GM19035 (cell line): ENCODE measurements around the gene TRAPPC6A.

Experiments used
- ATAC-seq: cut with Tn5 transposase; IDR thresholded peaks from one replicate; pipeline ENCODE4 v1.9.1; 2021; ENCODE audit not compliant: unreplicated experiment

TRAPPC6A gene

GRCh38 chr19:45186509-45187334 lies 8.7 kb upstream of the TRAPPC6A start:
- no peak for ATAC-seq

GRCh38 chr19:45184115-45184514 lies 6.1 kb upstream of the TRAPPC6A start:
- ATAC-seq: no peak

GRCh38 chr19:45182758-45183157 lies 4.7 kb upstream of the TRAPPC6A start:
- ATAC-seq: no peak

GRCh38 chr19:45180936-45181335 lies 2.9 kb upstream of the TRAPPC6A start:
- no peak for ATAC-seq

GRCh38 chr19:45179892-45180370 lies 1.9 kb upstream of the TRAPPC6A start:
- ATAC-seq: no peak

- no peak for ATAC-seq
These were observed 1.2 kb upstream of the TRAPPC6A start for GRCh38 chr19:45179072-45179891.

GRCh38 chr19:45178262-45179071 lies 430 bp upstream of the TRAPPC6A start, which contains the start of gene BLOC1S3:
Gene BLOC1S3, plus strand, starts transcription at chr19:45178784. Its CDS starts 513 bp downstream, at chr19:45179297.
- peak; percentile 81 for ATAC-seq

GRCh38 chr19:45175515-45176345 lies 2.3 kb downstream of the TRAPPC6A start:
- no peak for ATAC-seq

GRCh38 chr19:45173816-45174215 lies 4.2 kb downstream of the TRAPPC6A start:
- ATAC-seq: no peak

GRCh38 chr19:45172611-45173208 lies 5.3 kb downstream of the TRAPPC6A start:
- ATAC-seq: no peak

- ATAC-seq: no peak
These were observed 5.9 kb downstream of the TRAPPC6A start for GRCh38 chr19:45172173-45172572.

- ATAC-seq: no peak
These were observed 6.8 kb downstream of the TRAPPC6A start for GRCh38 chr19:45171211-45171623.

- ATAC-seq: no peak
These were observed 7.6 kb downstream of the TRAPPC6A start for GRCh38 chr19:45170146-45171106.

- no peak for ATAC-seq
These were observed 8.4 kb downstream of the TRAPPC6A start for GRCh38 chr19:45169602-45170001.

GRCh38 chr19:45168767-45169351 lies 9.2 kb downstream of the TRAPPC6A start:
- ATAC-seq: no peak

GRCh38 chr19:45166723-45167252 lies 11.2 kb downstream of the TRAPPC6A start:
- no peak for ATAC-seq

- ATAC-seq: peak; percentile 65
These were observed 13.3 kb downstream of the TRAPPC6A start for GRCh38 chr19:45164577-45165335.
